ENCODE data around the gene SLC17A2.

The SLC17A2 gene

GRCh38 chr6:25878721-25879322, 51.7 kb downstream of the SLC17A2 start:
- no peak for DNase-seq

- no peak for DNase-seq
Measured at GRCh38 chr6:25875926-25876602, 54.4 kb downstream of the SLC17A2 start.

GRCh38 chr6:25875563-25875905, 55.0 kb downstream of the SLC17A2 start:
- DNase-seq = no peak

GRCh38 chr6:25874822-25875562, 55.5 kb downstream of the SLC17A2 start:
- no peak for DNase-seq

- no peak for DNase-seq
Measured at GRCh38 chr6:25874118-25874517, 56.4 kb downstream of the SLC17A2 start, which contains the start of gene SLC17A3. Gene SLC17A3 (minus strand): TSS chr6:25874243. CDS start chr6:25868387, 5,856 bp downstream.

- no peak for DNase-seq
Measured at GRCh38 chr6:25872814-25873213, 57.7 kb downstream of the SLC17A2 start.

- no peak for DNase-seq
Measured at GRCh38 chr6:25869840-25870239, 60.7 kb downstream of the SLC17A2 start.

- no peak for DNase-seq
Measured at GRCh38 chr6:25868436-25869183, 61.9 kb downstream of the SLC17A2 start.

GRCh38 chr6:25866011-25866410, 64.5 kb downstream of the SLC17A2 start:
- no peak for DNase-seq

GRCh38 chr6:25863360-25863759, 67.1 kb downstream of the SLC17A2 start:
- no peak for DNase-seq
